HCT116 (cell line): Measurements from ENCODE around the gene TYRO3. TPM values are rescaled to one million over a fixed set of nuclear protein-coding genes. Genes with fewer than 3 reads are reported as not detected.

Experiments used
- ATAC-seq: fragments of 200-7000 bp; cut with Tn5 transposase; 2 replicates; pipeline ENCODE4 v1.9.1; 2020; ENCODE audit warnings: mild to moderate bottlenecking, moderate library complexity
- BruUV-seq: library from RNA; stranded (reverse); fragments of 400-500 nt; replicated peaks from 2 replicates; lab custom pipeline; 2021; lab: Mats Ljungman, UMichigan
- CTCF ChIA-PET: fragments of 300-600 bp; sonication (Branson Sonifier 250); formaldehyde crosslinking; loops from one replicate; lab custom pipeline; 2021; ENCODE audit warnings: antibody characterized with exemption; lab: Charles Lee
- POLR2A ChIA-PET: fragments of 300-600, 350-600 bp; sonication (Branson Sonifier 250); formaldehyde crosslinking; loops from one replicate; lab custom pipeline; 2021; ENCODE audit warnings: antibody characterized with exemption; lab: Charles Lee
- RAD21 ChIA-PET, 2 experiments: fragments of 300-600 bp; sonication (Branson Sonifier 250); formaldehyde crosslinking; loops; one replicate each; lab custom pipeline; 2023; ENCODE audit warnings: low total read pairs in 2 of 2; ENCODE audit not compliant: uncharacterized antibody in 2 of 2, unreplicated experiment in 2 of 2, low non-redundant PET in 1 of 2; lab: Charles Lee
- DNase-seq: peaks from one replicate; pipeline ENCODE4 v3.0.0-alpha.2; 2010; ENCODE audit warnings: low read depth, low spot score
- H2AFZ ChIP-seq: fragments of 200-600 bp; shearing (Covaris generic), sonication (generic); 2 replicates; pipeline ENCODE4 v1.6.1; 2017; ENCODE audit warnings: low read depth, mixed run types, mixed read lengths, antibody characterized with exemption, low read length; ENCODE audit not compliant: poor library complexity, severe bottlenecking
- H3K27ac ChIP-seq: 2 replicates; pipeline ENCODE4 v1.5.1; 2012; ENCODE audit warnings: low read depth, low read length
- H3K27me3 ChIP-seq: fragments of 200-600 bp; sonication (generic); 2 replicates; pipeline ENCODE4 v1.6.1; 2016; ENCODE audit warnings: mixed run types, low read length, mixed read lengths; ENCODE audit not compliant: insufficient read depth
- H3K36me3 ChIP-seq, 2 experiments: fragments of 200-500 bp in 1 of 2; fragments of 200-600 bp in 1 of 2; sonication (Bioruptor generic) in 1 of 2; sonication (generic) in 1 of 2; 2 replicates each; pipeline versions ENCODE4 v1.5.1 to v1.6.1; 2014 to 2016; ENCODE audit warnings: low read length in 2 of 2, inconsistent platforms in 1 of 2, mixed read lengths in 1 of 2, mixed run types in 1 of 2; ENCODE audit not compliant: insufficient read depth in 2 of 2, control insufficient read depth in 1 of 2
- H3K4me1 ChIP-seq, 2 experiments: fragments of 200-600 bp in 1 of 2; sonication (generic) in 1 of 2; 2 replicates each; pipeline versions ENCODE4 v1.5.1 to v1.6.1; 2012 to 2017; ENCODE audit warnings: low read length in 2 of 2, inconsistent platforms in 1 of 2, mild to moderate bottlenecking in 1 of 2, mixed read lengths in 1 of 2, mixed run types in 1 of 2, moderate library complexity in 1 of 2; ENCODE audit not compliant: insufficient read depth in 2 of 2, control insufficient read depth in 1 of 2
- H3K4me2 ChIP-seq: fragments of 200-600 bp; sonication (generic); 2 replicates; pipeline ENCODE4 v1.6.1; 2017; ENCODE audit warnings: mixed run types, low read length, mixed read lengths
- H3K4me3 ChIP-seq, 2 experiments: fragments of 200-600 bp in 1 of 2; sonication (generic) in 1 of 2; replicated peaks in 1 of 2; 2 replicates each; pipeline ENCODE4 v1.5.1; 2011 to 2016; ENCODE audit warnings: low read length in 2 of 2, control low read depth in 1 of 2, low read depth in 1 of 2, mild to moderate bottlenecking in 1 of 2, mixed read lengths in 1 of 2, mixed run types in 1 of 2
- H3K79me2 ChIP-seq: fragments of 200-600 bp; sonication (generic); 2 replicates; pipeline ENCODE4 v1.6.1; 2017; ENCODE audit warnings: mild to moderate bottlenecking, mixed run types, low read length, moderate library complexity, mixed read lengths; ENCODE audit not compliant: insufficient read depth
- H3K9ac ChIP-seq: fragments of 200-600 bp; sonication (generic); 2 replicates; pipeline ENCODE4 v1.6.1; 2016; ENCODE audit warnings: low read length, mixed read lengths
- H3K9me2 ChIP-seq: fragments of 200-600 bp; sonication (generic), shearing (Covaris generic); 2 replicates; pipeline ENCODE4 v1.6.1; 2017; ENCODE audit warnings: mixed run types, mild to moderate bottlenecking, moderate library complexity; ENCODE audit not compliant: insufficient read depth
- H3K9me3 ChIP-seq, 2 experiments: fragments of 200-500 bp in 1 of 2; fragments of 200-600 bp in 1 of 2; sonication (Bioruptor generic) in 1 of 2; sonication (generic) in 1 of 2; 2 replicates each; pipeline ENCODE4 v1.6.1; 2014 to 2017; ENCODE audit warnings: low read length in 2 of 2, mixed read lengths in 2 of 2, inconsistent platforms in 1 of 2, low read depth in 1 of 2, mild to moderate bottlenecking in 1 of 2, mixed run types in 1 of 2, moderate library complexity in 1 of 2; ENCODE audit not compliant: control insufficient read depth in 1 of 2, insufficient read depth in 1 of 2
- H4K20me1 ChIP-seq: fragments of 200-600 bp; sonication (generic), shearing (Covaris generic); 2 replicates; pipeline ENCODE4 v1.6.1; 2017; ENCODE audit warnings: mixed run types, mild to moderate bottlenecking, moderate library complexity; ENCODE audit not compliant: insufficient read depth
- CEBPB ChIP-seq: IDR thresholded peaks from 2 replicates; pipeline ENCODE4 v1.6.1; 2012; ENCODE audit warnings: low read depth
- EZH2 ChIP-seq: fragments of 200-600 bp; sonication (generic); IDR thresholded peaks from 2 replicates; pipeline ENCODE4 v1.6.1; 2017; ENCODE audit warnings: antibody characterized with exemption, mixed run types
- FOSL1 ChIP-seq: IDR thresholded peaks from 2 replicates; pipeline ENCODE4 v1.6.1; 2012; ENCODE audit warnings: low read depth
- POLR2AphosphoS5 ChIP-seq: IDR thresholded peaks from 2 replicates; pipeline ENCODE4 v1.6.1; 2011; ENCODE audit warnings: mild to moderate bottlenecking, low read depth, low read length, moderate library complexity
- RAD21 ChIP-seq: IDR thresholded peaks from 2 replicates; pipeline ENCODE4 v1.6.1; 2012; ENCODE audit warnings: low read depth, mild to moderate bottlenecking
- SIN3A ChIP-seq: IDR thresholded peaks from 2 replicates; pipeline ENCODE4 v1.6.1; 2012; ENCODE audit warnings: low read depth
- SP1 ChIP-seq: IDR thresholded peaks from 2 replicates; pipeline ENCODE4 v1.6.1; 2012; ENCODE audit warnings: low read depth
- SRF ChIP-seq: IDR thresholded peaks from 2 replicates; pipeline ENCODE4 v1.6.1; 2012; ENCODE audit warnings: low read depth
- TCF7L2 ChIP-seq: IDR thresholded peaks from 2 replicates; pipeline ENCODE4 v1.7.0; 2011; ENCODE audit warnings: borderline replicate concordance, inconsistent platforms; ENCODE audit not compliant: insufficient read depth, insufficient read length; ENCODE audit errors: extremely low read depth
- intact Hi-C: fragments of 100-400 bp; cut with micrococcal nuclease; formaldehyde crosslinking; loops from 2 replicates; pipeline ENCODE4 v1.10.0; 2022
- total RNA-seq: library from RNA; stranded (reverse); gene quantifications from one replicate; pipeline ENCODE4 v1.2.1, GENCODE V29; 2021; ENCODE audit not compliant: unreplicated experiment

The TYRO3 gene
- total RNA-seq, 1 experiment from 2014 or later: 34.6 TPM

GRCh38 chr15:41573396-41573795 is 14.4 kb downstream of the TYRO3 start:
- no peaks in the 10 kb centered on the region for H4K20me1 ChIP-seq
- ATAC-seq (no peak), DNase-seq (no peak)
- ChIA-PET POLR2A (no interaction called here), CTCF (no interaction called here), RAD21 (no interaction called here)
- no peak for TF ChIP-seq SP1
- no peak overlapping the region for H3K27ac ChIP-seq
- peaks cover 9 to 13% of the 10 kb centered on the region in 2 experiments; a peak in 1 of 4 replicates for H3K36me3 ChIP-seq
- no TSS peak for BruUV-seq
- no peaks in the 10 kb centered on the region for H3K9me2 ChIP-seq
- H3K27me3 ChIP-seq: no peaks in the 10 kb centered on the region
- H3K9ac ChIP-seq: no peak overlapping the region
- no peak overlapping the region for H3K4me3 ChIP-seq
- no peaks in the 10 kb centered on the region for H3K4me1 ChIP-seq
- intact Hi-C loops: no loop called here
- H3K4me2 ChIP-seq: no peak overlapping the region
- H3K9me3 ChIP-seq: no peaks in the 10 kb centered on the region
- H2AFZ ChIP-seq: no peak overlapping the region
- no peaks in the 10 kb centered on the region for H3K79me2 ChIP-seq

GRCh38 chr15:41574158-41574557 is 15.1 kb downstream of the TYRO3 start:
- intact Hi-C loops: no loop called here
- H3K9me3 ChIP-seq: no peaks in the 10 kb centered on the region
- no peak overlapping the region for H3K9ac ChIP-seq
- ChIA-PET CTCF (no interaction called here), POLR2A (no interaction called here), RAD21 (no interaction called here)
- no peak overlapping the region for H2AFZ ChIP-seq
- ATAC-seq (no peak), DNase-seq (no peak)
- no peaks in the 10 kb centered on the region for H3K27me3 ChIP-seq
- TF ChIP-seq CEBPB (no peak), POLR2AphosphoS5 (no peak), FOSL1 (no peak), SRF (no peak), TCF7L2 (no peak), SP1 (no peak), SIN3A (no peak), EZH2 (no peak), RAD21 (no peak)
- H3K36me3 ChIP-seq: peaks cover 9 to 13% of the 10 kb centered on the region in 2 experiments; a peak in 1 of 4 replicates
- no peak overlapping the region for H3K4me2 ChIP-seq
- no peaks in the 10 kb centered on the region for H3K79me2 ChIP-seq
- no peaks in the 10 kb centered on the region for H4K20me1 ChIP-seq
- H3K4me3 ChIP-seq: no peak overlapping the region
- H3K9me2 ChIP-seq: no peaks in the 10 kb centered on the region
- BruUV-seq: no TSS peak
- H3K4me1 ChIP-seq: no peaks in the 10 kb centered on the region
- H3K27ac ChIP-seq: no peak overlapping the region
